KMS-11 (cell line): ENCODE results near the gene P4HA3.

ENCODE experiments used
- H2AFZ ChIP-seq: fragments of 200-600 bp; sonication (generic); 2 replicates; pipeline ENCODE4 v1.6.1; 2016; ENCODE audit warnings: antibody characterized with exemption, mixed run types, low read depth
- H3K27ac ChIP-seq: fragments of 200-600 bp; sonication (generic); 2 replicates; pipeline ENCODE4 v1.6.1; 2016; ENCODE audit warnings: mild to moderate bottlenecking, mixed run types
- H3K27me3 ChIP-seq: fragments of 200-600 bp; sonication (generic); 2 replicates; pipeline ENCODE4 v1.6.1; 2017; ENCODE audit warnings: mild to moderate bottlenecking, low read depth, mixed run types, moderate library complexity; ENCODE audit not compliant: insufficient read depth
- H3K36me3 ChIP-seq: fragments of 200-600 bp; sonication (generic); 2 replicates; pipeline ENCODE4 v1.6.1; 2017; ENCODE audit warnings: mild to moderate bottlenecking, mixed run types; ENCODE audit not compliant: insufficient read depth
- H3K4me1 ChIP-seq: fragments of 200-600 bp; sonication (generic); 2 replicates; pipeline ENCODE4 v1.6.1; 2016; ENCODE audit warnings: mild to moderate bottlenecking, low read depth, mixed run types; ENCODE audit not compliant: poor library complexity, severe bottlenecking
- H3K4me2 ChIP-seq: fragments of 200-600 bp; sonication (generic); 2 replicates; pipeline ENCODE4 v1.7.0; 2016; ENCODE audit warnings: mild to moderate bottlenecking, mixed run types
- H3K4me3 ChIP-seq: fragments of 200-600 bp; sonication (generic); IDR thresholded peaks from 2 replicates; pipeline ENCODE4 v1.6.1; 2017; ENCODE audit warnings: low read depth, low read length, mixed read lengths; ENCODE audit not compliant: insufficient read depth
- H3K79me2 ChIP-seq: fragments of 200-600 bp; sonication (generic); 2 replicates; pipeline ENCODE4 v1.6.1; 2016; ENCODE audit warnings: low read depth, mixed run types; ENCODE audit not compliant: insufficient read depth
- H3K9ac ChIP-seq: fragments of 200-600 bp; sonication (generic); 2 replicates; pipeline ENCODE4 v1.6.1; 2016; ENCODE audit warnings: mild to moderate bottlenecking, mixed run types
- H4K20me1 ChIP-seq: fragments of 200-600 bp; sonication (generic); 2 replicates; pipeline ENCODE4 v1.6.1; 2016; ENCODE audit warnings: mild to moderate bottlenecking, mixed run types; ENCODE audit not compliant: insufficient read depth
- CTCF ChIP-seq: fragments of 200-600 bp; sonication (generic); conservative IDR thresholded peaks from 2 replicates; pipeline ENCODE4 v1.6.1; 2017; ENCODE audit warnings: low read depth, mild to moderate bottlenecking, antibody characterized with exemption, low read length, moderate library complexity, mixed read lengths

P4HA3 gene

GRCh38 chr11:74249496-74249895 lies 61.9 kb downstream of the P4HA3 start:
- no peak overlapping the region for H3K4me3 ChIP-seq
- TF ChIP-seq CTCF = no peak
- no peak overlapping the region for H3K27ac ChIP-seq
- peaks cover 4% of the 10 kb centered on the region; the same call in 1 of the 2 replicates for H3K36me3 ChIP-seq
- H3K4me2 ChIP-seq = no peak overlapping the region
- no peaks in the 10 kb centered on the region for H3K4me1 ChIP-seq
- no peaks in the 10 kb centered on the region for H4K20me1 ChIP-seq
- H3K9ac ChIP-seq = no peak overlapping the region
- H3K27me3 ChIP-seq = no peaks in the 10 kb centered on the region
- no peak overlapping the region for H2AFZ ChIP-seq
- H3K79me2 ChIP-seq = no peaks in the 10 kb centered on the region

GRCh38 chr11:74248469-74248868 lies 63.0 kb downstream of the P4HA3 start:
- no peaks in the 10 kb centered on the region for H3K4me1 ChIP-seq
- no peaks in the 10 kb centered on the region for H4K20me1 ChIP-seq
- H3K9ac ChIP-seq = no peak overlapping the region
- no peak overlapping the region for H3K4me3 ChIP-seq
- H3K79me2 ChIP-seq = no peaks in the 10 kb centered on the region
- H3K27me3 ChIP-seq = no peaks in the 10 kb centered on the region
- TF ChIP-seq CTCF = no peak
- H3K4me2 ChIP-seq = no peak overlapping the region
- H3K36me3 ChIP-seq = peaks cover 4% of the 10 kb centered on the region; the same call in 1 of the 2 replicates
- H2AFZ ChIP-seq = no peak overlapping the region
- H3K27ac ChIP-seq = no peak overlapping the region

GRCh38 chr11:74238243-74238642 lies 73.2 kb downstream of the P4HA3 start:
- H3K27ac ChIP-seq = no peak overlapping the region
- H3K27me3 ChIP-seq = no peaks in the 10 kb centered on the region
- H3K79me2 ChIP-seq = no peaks in the 10 kb centered on the region
- H3K4me2 ChIP-seq = no peak overlapping the region
- no peak overlapping the region for H3K9ac ChIP-seq
- no peaks in the 10 kb centered on the region for H3K4me1 ChIP-seq
- TF ChIP-seq CTCF = no peak
- H4K20me1 ChIP-seq = no peaks in the 10 kb centered on the region
- no peaks in the 10 kb centered on the region for H3K36me3 ChIP-seq
- no peak overlapping the region for H2AFZ ChIP-seq
- H3K4me3 ChIP-seq = no peak overlapping the region

GRCh38 chr11:74237541-74237940 lies 73.9 kb downstream of the P4HA3 start:
- H3K9ac ChIP-seq = no peak overlapping the region
- TF ChIP-seq CTCF = no peak
- H3K4me3 ChIP-seq = no peak overlapping the region
- no peaks in the 10 kb centered on the region for H4K20me1 ChIP-seq
- H2AFZ ChIP-seq = no peak overlapping the region
- no peaks in the 10 kb centered on the region for H3K79me2 ChIP-seq
- no peaks in the 10 kb centered on the region for H3K36me3 ChIP-seq
- H3K27ac ChIP-seq = no peak overlapping the region
- H3K27me3 ChIP-seq = no peaks in the 10 kb centered on the region
- H3K4me1 ChIP-seq = no peaks in the 10 kb centered on the region
- H3K4me2 ChIP-seq = no peak overlapping the region
